ENCODE measurements around the gene ELL. TPM values are rescaled to one million over a fixed set of nuclear protein-coding genes. Genes with fewer than 3 reads are reported as not detected.

ELL gene
- total RNA-seq, 1 donor from 2014 or later: 25.3 TPM

GRCh38 chr19:18392926-18393325, 128.9 kb downstream of the ELL start:
- no peak for TF ChIP-seq POLR2AphosphoS5 (IDR thresholded peaks at IDR 0.05; ENCODE audit: insufficient read depth in 1 of 2, low read depth in 1 of 2)
- no peak for TF ChIP-seq POLR2A (IDR thresholded peaks at IDR 0.05)
- TF ChIP-seq CTCF (IDR thresholded peaks at IDR 0.05): no peak
- Histone ChIP-seq H3K4me1 (peaks cover 17% of the 10 kb centered on the region), H3K9me3 (no peaks in the 10 kb centered on the region), H3K4me3 (no peak overlapping the region), H3K36me3 (no peaks in the 10 kb centered on the region), H3K27ac (no peak overlapping the region), H3K27me3 (no peaks in the 10 kb centered on the region)
- intact Hi-C loops (cut with DNase I): no loop called here
- DNase-seq (ENCODE audit: extremely low spot score in 2 of 2): no peak

Other genes with a start within 250 kb of the ELL start
- gene IQCN, start 247.6 kb downstream of the ELL start, total RNA-seq: 4.4 TPM
- 531 TPM for gene JUND, start 240.4 kb downstream of the ELL start, total RNA-seq
- gene LSM4, start 199.0 kb downstream of the ELL start, total RNA-seq: 54.3 TPM
- gene PGPEP1, start 181.5 kb downstream of the ELL start, total RNA-seq: 27.5 TPM
- 25.5 TPM for gene GDF15, start 135.9 kb downstream of the ELL start, total RNA-seq
- 3.9 TPM for gene LRRC25, start 124.4 kb downstream of the ELL start, total RNA-seq
- 72.7 TPM for gene SSBP4, start 102.7 kb downstream of the ELL start, total RNA-seq
- gene ISYNA1, start 83.9 kb downstream of the ELL start, total RNA-seq: 57.5 TPM
- 376 TPM for gene FKBP8, start 21.5 kb upstream of the ELL start, total RNA-seq
- 131 TPM for gene KXD1, start 35.8 kb upstream of the ELL start, total RNA-seq
- 747 TPM for gene UBA52, start 49.8 kb upstream of the ELL start, total RNA-seq
- gene REX1BD, start 66.7 kb upstream of the ELL start, total RNA-seq: 124 TPM
- 15.2 TPM for gene CRLF1, start 84.7 kb upstream of the ELL start, total RNA-seq
- gene TMEM59L, start 90.8 kb upstream of the ELL start, total RNA-seq: 4.2 TPM
- gene KLHL26, start 115.0 kb upstream of the ELL start, total RNA-seq: 8.3 TPM
- gene CRTC1, start 161.6 kb upstream of the ELL start, total RNA-seq: 7.4 TPM